PFSK-1 (cell line): Measurements from ENCODE around the gene LIG3.

Experiments used
- POLR2AphosphoS5 ChIP-seq: IDR thresholded peaks from 2 replicates; pipeline ENCODE4 v1.6.1; 2012; ENCODE audit warnings: low read depth, mild to moderate bottlenecking, control low read depth, low read length, moderate library complexity
- SIN3A ChIP-seq: IDR thresholded peaks from 2 replicates; pipeline ENCODE4 v1.6.1; 2012; ENCODE audit warnings: mild to moderate bottlenecking, low read length, moderate library complexity, borderline replicate concordance; ENCODE audit not compliant: insufficient read depth
- TAF1 ChIP-seq: IDR thresholded peaks from 2 replicates; pipeline ENCODE4 v1.6.1; 2012; ENCODE audit warnings: low read length, control low read depth, borderline replicate concordance; ENCODE audit not compliant: insufficient read depth

DNA sequence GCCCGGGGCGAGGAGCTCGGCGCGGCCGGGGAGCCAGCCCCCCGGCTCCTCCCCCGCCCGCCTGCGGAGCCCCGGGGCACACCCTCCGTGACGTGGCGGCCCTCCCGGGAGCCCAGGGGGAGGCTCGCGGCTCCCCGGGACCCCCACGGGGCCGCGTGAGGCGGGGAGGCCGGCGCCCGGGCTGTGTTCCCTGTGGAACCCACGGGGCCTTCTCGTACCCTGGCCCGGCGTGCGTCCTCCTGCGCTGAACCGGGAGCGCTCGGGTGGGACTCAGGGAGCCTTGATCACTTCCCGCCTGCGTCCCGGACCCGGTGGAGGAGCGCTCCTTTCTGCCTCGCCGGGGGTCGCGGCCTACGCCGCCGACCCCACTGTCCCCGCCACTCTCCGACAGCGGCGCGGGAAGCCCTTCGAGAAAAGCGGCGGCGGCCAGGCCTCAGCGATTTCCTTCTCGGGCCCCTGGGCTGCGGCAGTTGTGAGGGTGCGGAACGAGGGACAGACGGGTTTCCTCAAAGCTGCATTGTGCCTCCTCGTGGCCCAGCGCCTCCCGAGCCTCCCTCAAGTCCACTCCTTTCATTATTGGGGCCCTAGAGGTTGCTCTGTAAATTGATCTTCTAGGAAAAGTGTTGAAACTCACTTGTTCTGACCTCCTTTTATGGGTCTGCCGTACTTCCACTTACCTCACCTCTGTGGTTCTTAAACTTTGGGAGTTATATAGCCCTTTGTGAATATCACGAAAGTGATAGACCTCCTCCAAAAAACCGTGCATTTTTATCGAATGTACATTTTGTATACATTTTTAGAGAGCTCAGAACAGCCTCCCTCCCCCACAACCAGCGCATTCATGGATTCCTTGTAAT is 597 bp downstream of the LIG3 start:
- TF ChIP-seq TAF1: peak; percentile 49; the same call in 1 of the 2 replicates
- peak; percentile 72; the same call in 1 of the 2 replicates for TF ChIP-seq POLR2AphosphoS5
- no peak; the same call in 1 of the 2 replicates for TF ChIP-seq SIN3A
